C4-2B (cell line): ENCODE results near the gene SMTNL2.

Source experiments
- ZFX ChIP-seq: fragments of 450-650 bp; IDR thresholded peaks from 2 replicates; pipeline ENCODE4 v1.6.1; 2017
- TF ChIP-seq, protein P1 (sequence below): fragments of 450-650 bp; conservative IDR thresholded peaks from 2 replicates; pipeline ENCODE4 v1.5.1; 2017; ENCODE audit warnings: mild to moderate bottlenecking

DNA sequence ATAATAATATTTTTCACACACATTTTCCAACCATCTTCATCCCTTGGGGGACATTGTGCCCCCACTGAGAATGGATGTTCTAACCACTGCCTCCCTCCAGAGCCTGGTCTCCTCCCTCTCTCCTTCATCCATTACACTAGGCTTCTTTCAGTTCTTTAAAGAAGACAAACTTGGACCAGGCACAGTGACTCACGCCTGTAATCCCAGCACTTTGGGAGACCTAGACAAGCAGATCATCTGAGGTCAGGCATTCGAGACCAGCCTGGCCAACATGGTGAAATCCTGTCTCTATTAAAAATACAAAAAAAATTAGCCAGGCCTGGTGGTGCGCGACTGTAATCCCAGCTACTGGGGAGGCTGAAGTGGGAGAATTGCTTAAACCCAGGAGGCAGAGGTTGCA lies 50.6 kb downstream of the SMTNL2 start:
- no peak for TF ChIP-seq ZFX
- TF ChIP-seq, protein P1, sequence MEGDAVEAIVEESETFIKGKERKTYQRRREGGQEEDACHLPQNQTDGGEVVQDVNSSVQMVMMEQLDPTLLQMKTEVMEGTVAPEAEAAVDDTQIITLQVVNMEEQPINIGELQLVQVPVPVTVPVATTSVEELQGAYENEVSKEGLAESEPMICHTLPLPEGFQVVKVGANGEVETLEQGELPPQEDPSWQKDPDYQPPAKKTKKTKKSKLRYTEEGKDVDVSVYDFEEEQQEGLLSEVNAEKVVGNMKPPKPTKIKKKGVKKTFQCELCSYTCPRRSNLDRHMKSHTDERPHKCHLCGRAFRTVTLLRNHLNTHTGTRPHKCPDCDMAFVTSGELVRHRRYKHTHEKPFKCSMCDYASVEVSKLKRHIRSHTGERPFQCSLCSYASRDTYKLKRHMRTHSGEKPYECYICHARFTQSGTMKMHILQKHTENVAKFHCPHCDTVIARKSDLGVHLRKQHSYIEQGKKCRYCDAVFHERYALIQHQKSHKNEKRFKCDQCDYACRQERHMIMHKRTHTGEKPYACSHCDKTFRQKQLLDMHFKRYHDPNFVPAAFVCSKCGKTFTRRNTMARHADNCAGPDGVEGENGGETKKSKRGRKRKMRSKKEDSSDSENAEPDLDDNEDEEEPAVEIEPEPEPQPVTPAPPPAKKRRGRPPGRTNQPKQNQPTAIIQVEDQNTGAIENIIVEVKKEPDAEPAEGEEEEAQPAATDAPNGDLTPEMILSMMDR: no peak
